Inferior parietal cortex (tissue), 1 donor: ENCODE results near the gene GPR61.

Experiments used
- DNase-seq: peaks from one replicate; pipeline ENCODE4 v3.0.0-alpha.2; 2016; ENCODE audit errors: extremely low spot score

Gene GPR61

DNA sequence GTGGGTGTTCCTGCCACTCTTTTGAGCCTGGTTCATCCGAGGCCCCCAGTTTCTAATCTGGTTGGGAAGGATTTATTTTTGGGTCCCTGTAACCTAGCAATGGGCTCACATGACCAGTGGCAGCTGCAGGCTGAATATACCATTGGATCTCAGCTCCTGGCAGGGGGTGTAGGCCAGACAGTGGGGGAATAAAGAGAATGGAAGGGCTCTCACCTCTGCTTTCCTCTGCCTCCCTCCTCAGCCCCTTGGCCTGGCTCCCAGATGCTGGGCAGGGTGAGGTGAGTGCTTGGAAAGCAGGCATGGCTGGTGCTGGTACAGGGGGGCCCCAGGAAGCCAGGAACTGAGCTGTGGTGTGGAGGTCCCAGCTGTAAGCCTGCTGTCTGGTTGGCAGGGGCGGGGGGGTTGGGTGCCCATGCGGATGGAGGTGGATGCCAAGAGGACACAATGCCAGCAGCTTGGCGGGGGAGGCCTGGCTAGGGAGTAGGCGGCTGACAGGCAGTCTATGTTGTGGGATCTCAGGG, 3.6 kb upstream of the GPR61 start:
- peak; percentile 74 for DNase-seq

DNA sequence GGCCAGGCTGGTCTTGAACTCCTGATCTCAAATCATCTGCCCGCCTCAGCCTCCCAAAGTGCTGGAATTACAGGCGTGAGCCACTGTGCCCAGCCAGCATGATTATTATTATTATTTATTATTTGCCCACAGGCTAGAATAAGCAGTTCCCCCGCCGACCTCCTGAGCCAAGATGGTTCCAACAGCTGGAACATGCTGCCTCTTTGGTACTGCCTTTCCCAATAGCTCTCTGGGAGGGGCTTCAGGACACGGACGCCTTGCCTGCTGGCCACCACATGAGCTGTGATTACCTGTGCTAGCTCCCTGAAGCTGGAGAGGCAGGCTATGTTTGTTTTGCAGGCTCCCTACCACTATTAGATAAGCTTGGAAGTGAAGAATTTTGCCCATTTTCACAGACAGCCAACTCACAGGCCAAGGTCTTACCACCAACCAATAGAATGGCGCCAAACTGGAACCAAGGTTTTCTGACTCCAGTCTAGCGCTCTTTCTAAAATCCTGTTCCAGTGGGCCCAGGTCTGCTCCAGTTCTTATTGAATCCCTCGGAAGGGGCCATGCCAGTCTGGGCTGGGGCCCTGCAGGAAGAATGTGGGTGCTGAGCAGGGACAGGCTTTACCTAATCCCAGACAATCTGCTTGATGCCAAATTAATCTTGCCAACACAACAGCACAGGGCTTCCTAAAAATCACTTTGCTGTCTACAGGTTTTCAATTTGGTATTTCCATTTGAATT, 2.1 kb upstream of the GPR61 start:
- DNase-seq = no peak

DNA sequence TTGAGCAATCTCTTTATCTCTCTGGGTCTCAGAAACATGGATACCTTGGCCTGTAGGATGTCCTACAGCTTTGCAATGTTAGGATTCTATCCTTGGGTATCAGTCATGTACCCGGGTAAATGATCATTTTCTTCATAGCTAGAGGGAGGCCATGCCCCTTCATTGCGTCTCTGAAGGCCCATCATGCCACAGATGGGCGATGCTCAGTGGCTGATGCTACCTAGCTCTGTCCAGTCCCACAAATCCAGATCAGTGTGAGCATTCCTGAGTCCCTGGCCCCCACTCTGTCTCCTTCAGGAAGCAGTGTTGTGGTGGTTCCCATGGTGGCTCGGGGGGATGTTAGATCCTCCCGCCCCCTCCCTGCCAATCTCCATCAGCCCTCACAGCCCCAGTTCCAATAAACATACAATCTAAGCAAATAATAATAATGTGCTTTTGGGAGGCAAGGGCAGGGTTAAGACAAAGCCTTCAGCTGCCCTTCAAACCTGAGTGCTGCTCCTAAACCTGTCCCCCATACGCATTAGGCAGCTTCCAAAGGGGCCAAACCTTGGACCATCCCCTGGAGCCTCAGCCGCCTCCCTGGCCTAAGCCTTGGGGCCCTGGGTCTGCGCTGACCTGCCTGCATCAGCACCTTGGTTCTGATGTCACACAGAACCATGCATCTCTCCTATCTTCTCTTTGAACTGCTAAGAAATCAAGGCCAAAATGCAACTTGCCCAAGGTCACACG, 681 bp upstream of the GPR61 start:
- DNase-seq = no peak

DNA sequence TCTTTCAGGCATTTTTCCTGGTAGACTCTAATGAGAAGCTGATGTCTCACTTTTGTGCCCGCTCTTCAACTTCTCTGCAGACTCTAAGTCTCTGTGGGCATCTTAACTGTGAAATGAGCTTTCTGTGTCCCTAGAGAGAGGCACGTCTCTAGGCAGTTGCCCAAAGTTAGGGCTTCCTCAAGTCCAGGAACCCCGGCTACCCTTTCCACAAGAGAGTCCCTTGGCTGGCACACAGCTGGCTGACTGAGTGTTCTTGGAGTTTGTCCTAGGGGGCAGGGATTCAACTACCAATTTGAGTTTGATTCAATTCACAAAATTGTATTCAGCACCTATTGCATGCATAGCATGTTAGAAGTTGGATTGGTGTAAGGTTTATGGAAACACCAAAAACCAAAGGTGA, 1.4 kb downstream of the GPR61 start:
- DNase-seq = no peak

DNA sequence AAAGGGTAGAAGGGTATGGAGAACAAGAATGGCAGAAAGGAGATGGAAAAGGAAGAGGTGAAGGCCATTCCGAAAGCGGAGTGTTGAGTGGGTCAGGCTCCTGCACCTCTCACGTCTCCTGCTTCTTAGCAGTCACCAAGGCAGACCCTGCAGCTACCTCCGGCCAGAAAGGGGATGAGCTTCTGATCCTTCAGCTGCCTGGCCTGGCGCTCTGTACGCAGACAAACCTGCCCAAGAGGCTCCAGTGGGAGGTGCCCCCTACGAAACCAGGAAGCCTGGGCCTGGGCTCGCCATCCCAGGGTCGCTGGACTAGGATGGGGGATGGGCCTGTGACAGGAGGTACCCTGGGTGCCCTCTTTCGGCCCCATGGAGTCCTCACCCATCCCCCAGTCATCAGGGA, 3.0 kb downstream of the GPR61 start:
- no peak for DNase-seq

DNA sequence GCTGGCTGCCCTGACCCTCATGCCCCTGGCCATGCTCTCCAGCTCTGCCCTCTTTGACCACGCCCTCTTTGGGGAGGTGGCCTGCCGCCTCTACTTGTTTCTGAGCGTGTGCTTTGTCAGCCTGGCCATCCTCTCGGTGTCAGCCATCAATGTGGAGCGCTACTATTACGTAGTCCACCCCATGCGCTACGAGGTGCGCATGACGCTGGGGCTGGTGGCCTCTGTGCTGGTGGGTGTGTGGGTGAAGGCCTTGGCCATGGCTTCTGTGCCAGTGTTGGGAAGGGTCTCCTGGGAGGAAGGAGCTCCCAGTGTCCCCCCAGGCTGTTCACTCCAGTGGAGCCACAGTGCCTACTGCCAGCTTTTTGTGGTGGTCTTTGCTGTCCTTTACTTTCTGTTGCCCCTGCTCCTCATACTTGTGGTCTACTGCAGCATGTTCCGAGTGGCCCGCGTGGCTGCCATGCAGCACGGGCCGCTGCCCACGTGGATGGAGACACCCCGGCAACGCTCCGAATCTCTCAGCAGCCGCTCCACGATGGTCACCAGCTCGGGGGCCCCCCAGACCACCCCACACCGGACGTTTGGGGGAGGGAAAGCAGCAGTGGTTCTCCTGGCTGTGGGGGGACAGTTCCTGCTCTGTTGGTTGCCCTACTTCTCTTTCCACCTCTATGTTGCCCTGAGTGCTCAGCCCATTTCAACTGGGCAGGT, 3.8 kb downstream of the GPR61 start:
- DNase-seq = no peak

DNA sequence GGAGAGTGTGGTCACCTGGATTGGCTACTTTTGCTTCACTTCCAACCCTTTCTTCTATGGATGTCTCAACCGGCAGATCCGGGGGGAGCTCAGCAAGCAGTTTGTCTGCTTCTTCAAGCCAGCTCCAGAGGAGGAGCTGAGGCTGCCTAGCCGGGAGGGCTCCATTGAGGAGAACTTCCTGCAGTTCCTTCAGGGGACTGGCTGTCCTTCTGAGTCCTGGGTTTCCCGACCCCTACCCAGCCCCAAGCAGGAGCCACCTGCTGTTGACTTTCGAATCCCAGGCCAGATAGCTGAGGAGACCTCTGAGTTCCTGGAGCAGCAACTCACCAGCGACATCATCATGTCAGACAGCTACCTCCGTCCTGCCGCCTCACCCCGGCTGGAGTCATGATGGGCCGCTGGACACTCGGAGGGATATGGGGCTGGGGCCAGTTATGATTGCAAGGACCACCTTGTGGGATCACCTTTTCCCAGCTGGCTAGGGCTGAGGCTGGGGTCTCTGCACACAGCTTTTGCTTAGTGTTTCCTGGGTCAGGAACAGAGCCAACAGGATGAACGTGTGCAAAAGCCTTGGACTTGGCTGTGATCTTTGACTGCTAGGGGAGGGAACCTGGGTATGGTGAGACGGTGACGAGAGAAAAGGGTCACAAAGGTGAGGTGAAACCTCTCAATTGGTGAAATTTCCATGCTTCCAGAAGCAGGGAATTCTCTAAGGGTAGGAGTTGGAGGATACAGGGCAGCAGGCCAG, 4.5 kb downstream of the GPR61 start:
- DNase-seq = no peak

DNA sequence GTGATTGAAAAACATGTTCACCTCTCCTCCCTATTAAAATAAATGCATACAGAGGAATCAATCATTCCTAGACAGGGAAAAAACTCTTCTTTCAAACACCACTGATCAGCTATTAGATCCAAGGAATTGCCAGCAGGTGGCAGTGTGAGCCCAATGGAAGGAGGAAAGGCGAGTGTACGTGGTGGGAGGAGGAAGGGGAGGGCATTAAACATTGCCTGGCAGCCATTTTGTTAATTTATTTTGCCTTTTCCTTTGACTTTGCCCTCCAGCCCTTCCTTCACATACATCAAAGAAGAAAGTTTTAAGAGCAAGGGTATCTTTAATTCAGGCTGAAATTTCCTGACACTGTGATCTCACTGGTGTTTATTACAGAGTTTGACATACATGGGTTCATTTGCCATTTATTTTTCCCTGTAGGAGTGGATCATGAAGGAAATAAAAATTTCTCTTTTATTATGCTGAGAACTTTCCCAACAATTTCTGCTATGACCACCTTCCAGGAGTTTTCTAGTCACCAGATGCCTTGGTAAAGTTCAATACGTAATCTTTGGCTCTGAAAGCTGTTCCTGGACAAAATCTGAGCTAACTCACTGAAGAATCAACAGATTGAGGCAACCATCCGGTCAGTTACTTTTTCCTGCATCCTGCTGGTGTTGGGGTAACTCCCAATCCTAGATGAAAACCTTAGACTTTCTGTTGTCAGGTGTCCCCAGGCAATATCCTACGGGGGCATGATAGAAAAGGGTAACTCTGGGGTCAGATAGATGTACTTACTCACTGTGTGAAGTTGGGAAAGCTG, 6.8 kb downstream of the GPR61 start:
- peak; percentile 98 for DNase-seq

DNA sequence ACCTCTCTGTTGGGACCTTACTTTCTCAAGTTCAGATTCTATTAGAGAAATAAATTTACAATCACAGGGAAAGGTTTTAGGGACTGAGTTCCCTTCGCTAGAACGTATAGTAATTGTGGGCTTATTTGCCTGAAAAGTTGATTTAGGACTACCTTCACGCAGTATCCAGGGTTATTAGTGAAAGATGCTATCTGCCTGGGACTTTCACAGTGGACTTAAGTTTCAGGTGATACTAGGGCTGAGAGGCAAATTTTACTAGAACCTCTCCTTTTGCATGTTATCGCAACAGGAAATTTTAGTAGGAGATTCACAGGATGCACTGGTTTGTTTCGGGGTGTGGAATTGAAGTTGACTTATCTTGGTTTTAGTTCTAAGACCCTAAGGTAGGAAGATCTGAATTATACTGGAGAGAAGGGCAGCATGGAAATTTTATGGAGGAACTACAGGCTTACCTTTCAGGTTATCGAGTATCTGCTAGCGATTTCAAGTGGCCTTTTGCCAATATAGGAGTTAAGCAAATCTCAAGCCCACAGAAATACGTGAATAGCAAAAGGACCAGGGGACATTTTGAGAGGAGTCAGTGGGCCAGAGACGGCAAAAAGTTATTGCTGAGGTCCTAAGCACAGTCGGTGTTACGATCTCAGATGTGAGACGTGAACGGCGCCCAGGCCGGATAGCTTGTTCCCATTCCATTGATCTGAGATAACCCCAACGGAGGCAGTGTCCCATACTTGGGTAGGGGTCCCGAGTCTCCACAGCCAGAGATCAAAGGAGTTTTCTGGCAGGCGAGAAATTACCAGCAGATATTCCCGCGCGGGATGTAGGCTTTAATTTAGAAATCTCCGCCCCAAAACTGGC, 8.0 kb downstream of the GPR61 start:
- peak; percentile 33 for DNase-seq

DNA sequence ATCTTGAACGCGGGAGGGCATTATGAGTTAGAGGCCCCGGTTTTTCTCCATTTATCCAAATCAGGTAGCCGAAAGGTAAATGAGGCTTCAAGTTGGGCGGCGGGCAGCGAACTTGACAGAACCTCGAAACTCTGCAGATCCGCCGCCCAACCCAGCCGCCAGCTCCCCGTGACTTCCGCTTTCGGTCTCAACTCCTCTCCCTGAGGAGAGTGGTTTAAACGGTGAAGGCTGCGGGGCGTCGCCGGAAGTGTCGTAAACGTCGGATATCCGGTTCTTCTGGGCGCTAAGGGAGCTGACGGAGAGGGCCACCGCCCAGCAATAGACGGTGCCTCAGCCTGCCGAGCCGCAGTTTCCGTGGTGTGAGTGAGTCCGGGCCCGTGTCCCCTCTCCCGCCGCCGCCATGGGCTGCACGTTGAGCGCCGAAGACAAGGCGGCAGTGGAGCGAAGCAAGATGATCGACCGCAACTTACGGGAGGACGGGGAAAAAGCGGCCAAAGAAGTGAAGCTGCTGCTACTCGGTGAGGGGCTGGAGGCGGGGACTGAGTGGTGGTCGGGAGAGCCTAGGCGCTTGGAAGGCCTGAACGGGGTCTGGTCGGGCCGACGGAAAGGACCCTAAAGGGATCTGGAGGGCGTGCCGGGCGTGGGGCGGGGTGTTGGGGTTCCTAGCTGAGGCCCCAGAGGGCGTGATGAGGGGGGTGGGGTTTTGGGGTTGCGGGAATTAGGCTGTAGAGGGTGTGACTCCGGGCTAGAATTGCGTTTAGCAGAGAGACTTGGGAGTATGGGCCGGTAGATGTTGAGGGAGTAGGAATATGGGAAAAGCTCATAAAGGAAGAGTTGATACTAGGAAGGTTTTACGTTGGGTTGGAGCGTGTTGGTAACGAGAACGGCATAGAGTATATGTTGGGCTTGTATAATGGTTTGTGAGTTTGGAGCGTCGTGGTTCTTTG, 8.9 kb downstream of the GPR61 start, which contains the start of gene GNAI3:
Gene GNAI3, plus strand, starts transcription at position 295 of the 947 bp plus-strand sequence. Its CDS starts 106 bp downstream, at position 401.
- DNase-seq = peak; percentile 99

DNA sequence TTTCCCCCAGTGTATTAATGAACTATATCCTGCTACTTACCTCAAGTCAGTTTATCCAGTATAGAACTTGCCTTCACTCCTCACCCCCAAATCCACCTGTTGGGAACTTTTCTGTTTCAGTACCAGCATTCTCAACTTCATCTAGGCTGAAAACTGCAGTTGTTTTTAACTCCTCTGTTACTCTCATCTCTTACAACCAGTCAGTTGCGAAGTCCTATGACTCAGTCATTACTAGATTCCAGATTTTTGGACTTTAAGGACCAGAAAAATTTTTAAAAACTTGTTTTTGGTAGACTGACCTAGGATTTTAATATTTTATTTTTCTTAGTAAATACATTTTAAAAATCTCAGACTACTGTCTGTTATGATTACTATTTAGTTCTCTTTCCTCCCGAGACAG, 16.9 kb downstream of the GPR61 start:
- DNase-seq = no peak

DNA sequence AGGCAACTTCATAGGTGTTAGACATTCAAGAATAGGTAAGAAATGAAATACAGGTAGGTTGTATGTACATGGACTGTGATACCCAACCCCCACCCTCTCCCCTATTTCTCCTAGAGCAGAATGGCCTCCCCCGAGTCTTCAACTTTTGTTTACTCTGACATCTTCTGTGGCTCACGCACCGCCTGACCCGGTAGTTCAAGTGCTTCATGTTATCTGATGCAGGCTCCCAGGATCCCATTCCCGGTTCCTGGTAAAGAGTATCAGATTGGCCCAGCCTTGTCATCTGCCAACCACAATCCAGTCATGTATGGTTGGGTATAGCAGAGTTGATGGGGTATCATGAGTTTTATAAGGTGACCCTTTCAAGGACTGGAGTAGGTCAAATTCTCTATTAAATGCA, 17.8 kb downstream of the GPR61 start:
- no peak for DNase-seq

DNA sequence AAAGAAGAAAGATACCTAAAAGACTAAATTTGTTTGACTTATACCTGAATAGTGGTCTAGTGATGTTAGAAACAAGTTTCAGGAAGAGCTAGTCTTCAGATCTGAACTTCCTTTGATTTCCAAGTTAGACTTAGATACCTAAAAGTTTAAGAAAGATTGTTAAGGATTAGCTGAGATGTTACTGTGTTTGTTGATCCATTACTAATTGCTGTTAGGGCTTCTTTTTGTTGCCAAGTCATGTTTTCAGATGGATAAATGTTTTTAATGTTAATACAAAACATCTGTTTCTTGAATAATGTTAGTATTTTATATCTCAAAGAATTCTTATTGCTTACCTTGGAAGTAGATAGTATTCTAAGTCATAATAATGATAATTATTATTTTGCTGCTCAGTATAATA, 20.3 kb downstream of the GPR61 start:
- DNase-seq = no peak

DNA sequence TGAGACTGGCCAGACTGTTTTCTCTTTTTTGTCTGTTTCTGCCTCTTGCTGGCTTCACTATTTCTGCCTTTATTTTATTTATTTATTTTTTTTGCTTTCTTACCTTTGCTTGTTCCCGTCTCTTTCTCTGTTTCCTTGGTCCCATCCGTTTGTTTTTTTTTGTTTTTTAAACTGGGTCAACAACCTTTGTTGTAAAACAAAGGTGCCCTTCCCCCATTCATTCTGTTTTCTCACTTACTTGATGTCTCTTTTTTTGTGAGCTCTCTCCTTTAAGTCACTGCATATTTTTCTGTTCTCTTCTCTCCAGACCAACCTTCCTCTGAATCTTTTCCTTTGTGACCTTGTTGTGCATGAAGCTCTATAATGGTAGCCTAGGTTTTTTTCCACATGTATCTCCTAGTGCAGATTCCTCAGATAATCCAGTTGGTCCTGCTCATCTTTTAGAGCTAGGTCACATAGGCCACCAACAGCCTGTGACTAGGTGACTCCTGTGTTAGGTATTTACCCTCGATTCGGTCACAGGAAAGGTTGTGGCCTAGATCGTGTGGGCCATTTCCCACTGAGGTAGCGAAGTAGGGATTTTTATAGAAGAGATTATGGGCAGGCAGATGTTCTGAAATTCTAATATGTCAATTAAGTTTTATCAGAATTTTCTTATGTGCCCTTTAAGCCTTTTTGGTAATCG, 24.7 kb downstream of the GPR61 start:
- no peak for DNase-seq

DNA sequence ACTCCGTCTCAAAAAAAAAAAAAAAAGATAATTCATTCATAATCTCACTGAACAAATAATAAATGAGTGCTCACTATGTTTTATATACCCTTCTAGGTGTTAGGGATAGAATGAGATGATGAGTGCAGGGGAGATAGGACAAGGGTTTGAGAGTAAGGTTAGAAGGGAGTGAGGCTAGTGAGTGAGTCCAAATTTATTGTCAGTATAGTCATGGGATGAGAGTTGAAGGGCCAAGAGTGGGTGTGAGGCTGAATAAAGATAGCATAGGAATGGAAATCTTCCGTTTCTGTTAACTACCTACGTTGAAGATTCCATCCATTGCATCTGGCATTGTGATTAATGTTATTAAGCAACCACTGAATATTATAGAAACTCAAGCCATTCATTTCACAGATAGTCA, 25.6 kb downstream of the GPR61 start:
- DNase-seq = no peak

DNA sequence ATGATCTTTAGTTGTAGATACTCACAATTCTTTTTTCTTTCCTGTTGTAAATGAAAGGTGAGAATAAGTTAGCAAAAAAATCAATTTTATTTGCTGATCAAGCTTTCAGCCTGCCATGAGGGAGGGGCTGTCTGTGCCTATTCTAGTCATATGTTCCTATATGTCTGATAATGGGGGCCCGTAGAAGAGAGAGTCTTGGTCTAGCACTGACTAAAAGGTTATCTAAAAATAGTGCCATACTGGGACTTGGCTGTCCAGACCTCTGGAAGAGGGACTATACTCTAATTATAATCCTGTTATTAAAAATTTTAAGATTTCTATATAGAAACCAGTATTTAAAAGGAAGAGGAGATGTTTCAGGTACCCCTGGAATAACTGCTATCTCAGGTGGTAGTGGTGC, 27.3 kb downstream of the GPR61 start:
- no peak for DNase-seq

DNA sequence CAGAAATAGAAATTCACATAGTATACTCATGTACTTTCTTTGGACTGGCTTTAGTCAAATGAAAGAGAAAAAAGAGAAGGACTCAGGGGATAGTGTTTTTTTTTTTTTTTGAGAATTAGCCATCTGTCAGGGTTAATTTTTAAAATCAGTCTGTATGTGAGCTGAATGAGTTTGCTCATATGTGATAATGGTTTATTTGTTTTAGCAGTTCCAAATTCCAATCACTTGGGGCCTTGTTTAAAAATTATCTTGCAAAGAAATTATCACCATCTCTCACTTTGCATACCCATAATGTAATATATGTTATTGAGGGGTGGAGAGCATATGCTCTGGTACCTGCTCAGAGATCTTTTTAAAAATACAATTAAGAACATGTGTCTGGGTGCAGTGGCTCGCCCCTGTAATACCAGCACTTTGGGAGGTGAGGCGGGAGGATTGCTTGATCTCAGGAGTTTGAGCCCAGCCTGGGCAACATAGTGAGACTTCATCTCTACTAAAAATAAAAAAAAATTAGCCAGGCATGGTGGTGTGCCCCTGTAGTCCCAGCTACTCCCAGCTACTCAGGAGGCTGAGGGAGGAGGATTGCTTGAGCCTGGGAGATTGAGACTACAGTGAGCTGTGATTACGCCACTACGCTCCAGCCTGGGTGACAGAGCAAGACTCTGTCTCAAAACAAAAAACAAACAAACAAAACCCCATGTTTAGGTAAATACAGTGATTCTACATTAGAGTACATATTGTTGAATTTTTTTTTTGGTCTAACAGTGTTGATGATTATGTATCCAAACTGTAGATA, 28.4 kb downstream of the GPR61 start:
- no peak for DNase-seq
